Measurements from ENCODE around the gene ADRB1. TPM values are rescaled to one million over a fixed set of nuclear protein-coding genes. Genes with fewer than 3 reads are reported as not detected.
A peak's percentile ranks its signal among the peaks of the same experiment; 100 is the strongest.

ADRB1 gene
- total and polyA plus RNA-seq, 2 experiments from 2014 or later: 0.10 to 1.2 TPM

- 85% methylated on average over 12 of the region's 12 CpGs for WGBS (ENCODE audit: low lambda C conversion rate, missing lambda C conversion rate)
These were observed 18.6 kb upstream of the ADRB1 start for GRCh38 chr10:114024876-114025610.

GRCh38 chr10:114025611-114026130 is 18.0 kb upstream of the ADRB1 start:
- Histone ChIP-seq H2AFZ (no peak overlapping the region), H3K4me2 (no peak overlapping the region), H3K27me3 (no peaks in the 10 kb centered on the region), H3K36me3 (replicated peaks; ENCODE audit: insufficient read depth, low read depth) (no peaks in the 10 kb centered on the region), H3K9me2 (replicated peaks; ENCODE audit: insufficient read depth) (no peaks in the 10 kb centered on the region), H3K4me1 (ENCODE audit: insufficient read depth) (no peaks in the 10 kb centered on the region), H3K79me2 (no peaks in the 10 kb centered on the region), H3K4me3 (no peak overlapping the region), H3K27ac (no peak overlapping the region), H4K20me1 (ENCODE audit: insufficient read depth, poor library complexity, severe bottlenecking) (no peaks in the 10 kb centered on the region), H3K9me3 (ENCODE audit: low read depth) (no peaks in the 10 kb centered on the region)
- DNase-seq (ENCODE audit: low spot score): no peak
- WGBS (ENCODE audit: low lambda C conversion rate, missing lambda C conversion rate): 95% methylated on average over 12 of the region's 12 CpGs
- TF ChIP-seq CTCF (IDR thresholded peaks at IDR 0.05; ENCODE audit: poor library complexity) (no peak), EZH2phosphoT487 (IDR thresholded peaks at IDR 0.05; ENCODE audit: low read depth, severe bottlenecking, unreplicated experiment) (no peak), EZH2 (IDR thresholded peaks at IDR 0.05; ENCODE audit: borderline replicate concordance) (no peak)

More at GRCh38 chr10:114024876-114025610, 18.6 kb upstream of the ADRB1 start:
- Histone ChIP-seq H3K4me2 (no peak overlapping the region), H4K20me1 (ENCODE audit: insufficient read depth, poor library complexity, severe bottlenecking) (no peaks in the 10 kb centered on the region), H3K9me2 (replicated peaks; ENCODE audit: insufficient read depth) (no peaks in the 10 kb centered on the region), H2AFZ (no peak overlapping the region), H3K4me3 (no peak overlapping the region), H3K79me2 (no peaks in the 10 kb centered on the region), H3K27me3 (no peaks in the 10 kb centered on the region), H3K9me3 (ENCODE audit: low read depth) (no peaks in the 10 kb centered on the region), H3K36me3 (replicated peaks; ENCODE audit: insufficient read depth, low read depth) (no peaks in the 10 kb centered on the region), H3K4me1 (ENCODE audit: insufficient read depth) (no peaks in the 10 kb centered on the region), H3K27ac (no peak overlapping the region)
- TF ChIP-seq CTCF (IDR thresholded peaks at IDR 0.05; ENCODE audit: poor library complexity): no peak
- TF ChIP-seq EZH2 (IDR thresholded peaks at IDR 0.05; ENCODE audit: borderline replicate concordance): no peak
- no peak for TF ChIP-seq EZH2phosphoT487 (IDR thresholded peaks at IDR 0.05; ENCODE audit: low read depth, severe bottlenecking, unreplicated experiment)
- DNase-seq (ENCODE audit: low spot score): no peak

- no peak overlapping the region for H3K4me2 ChIP-seq
- WGBS (ENCODE audit: low lambda C conversion rate, missing lambda C conversion rate): 49% methylated on average over 7 of the region's 7 CpGs
- no peaks in the 10 kb centered on the region for H3K36me3 ChIP-seq (replicated peaks; ENCODE audit: insufficient read depth, low read depth)
- no peaks in the 10 kb centered on the region for H3K79me2 ChIP-seq
- no peaks in the 10 kb centered on the region for H3K9me2 ChIP-seq (replicated peaks; ENCODE audit: insufficient read depth)
- H3K4me3 ChIP-seq: no peak overlapping the region
- no peaks in the 10 kb centered on the region for H3K9me3 ChIP-seq (ENCODE audit: low read depth)
- TF ChIP-seq EZH2 (IDR thresholded peaks at IDR 0.05; ENCODE audit: borderline replicate concordance): no peak
- TF ChIP-seq EZH2phosphoT487 (IDR thresholded peaks at IDR 0.05; ENCODE audit: low read depth, severe bottlenecking, unreplicated experiment): no peak
- no peak for TF ChIP-seq CTCF (IDR thresholded peaks at IDR 0.05; ENCODE audit: poor library complexity)
- DNase-seq (ENCODE audit: low spot score): peak; percentile 31
- no peaks in the 10 kb centered on the region for H3K27me3 ChIP-seq
- no peak overlapping the region for H2AFZ ChIP-seq
- peak overlapping the region; percentile 50 for H3K27ac ChIP-seq
- no peaks in the 10 kb centered on the region for H4K20me1 ChIP-seq (ENCODE audit: insufficient read depth, poor library complexity, severe bottlenecking)
- H3K4me1 ChIP-seq (ENCODE audit: insufficient read depth): no peaks in the 10 kb centered on the region
These were observed 17.3 kb upstream of the ADRB1 start for GRCh38 chr10:114026189-114027040.

Data from hepatocyte (in vitro differentiated cells).